ENCODE data around the gene OR4C13.
"Not testable (repeated sequence)": the region's sequence is repeated elsewhere in the genome, so short reads cannot be mapped to it uniquely, and the experiment has no call there.

OR4C13 gene

DNA sequence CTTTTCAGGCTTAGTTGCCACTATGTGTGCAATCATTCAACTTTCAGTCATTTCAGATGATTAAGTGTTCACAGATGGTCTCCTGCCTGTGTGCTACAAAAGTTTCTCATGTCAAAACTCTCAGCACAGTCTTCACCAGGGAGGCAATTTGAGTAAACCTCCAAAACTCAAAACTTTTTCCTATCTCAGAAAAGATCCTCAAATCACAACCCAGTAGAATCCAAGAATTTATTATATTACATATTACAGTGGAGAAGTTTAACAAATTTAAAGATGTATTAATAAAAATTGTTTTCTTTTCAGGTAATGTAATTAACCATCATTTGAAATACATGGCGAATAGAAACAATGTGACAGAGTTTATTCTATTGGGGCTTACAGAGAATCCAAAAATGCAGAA is at the start of gene OR4C13:
TSS of gene OR4C13 (plus strand) at position 301 of the 400 bp plus-strand sequence. CDS start at position 333, 32 bp downstream.
- H3K36me3 ChIP-seq (ENCODE audit: insufficient read depth, low read length), result no peaks in the 10 kb centered on the region
- H3K27ac ChIP-seq, result no peak within 1 kb of the TSS
- H3K4me3 ChIP-seq, result no peak within 1 kb of the TSS
- no peaks in the 10 kb centered on the region for H3K9me3 ChIP-seq (ENCODE audit: low read depth, low read length)
- TF ChIP-seq EZH2 (IDR thresholded peaks at IDR 0.05) (no peak), FOXP2 (optimal IDR thresholded peaks at IDR 0.05; ENCODE audit: control extremely low read depth, extremely low read length, insufficient read depth) (no peak), POLR2AphosphoS5 (IDR thresholded peaks at IDR 0.05; ENCODE audit: borderline replicate concordance, low read depth, low read length) (no peak)
- DNase-seq (ENCODE audit: low read depth, low spot score), result no peak
- no peak within 1 kb of the TSS for H3K9ac ChIP-seq (ENCODE audit: insufficient read length)

DNA sequence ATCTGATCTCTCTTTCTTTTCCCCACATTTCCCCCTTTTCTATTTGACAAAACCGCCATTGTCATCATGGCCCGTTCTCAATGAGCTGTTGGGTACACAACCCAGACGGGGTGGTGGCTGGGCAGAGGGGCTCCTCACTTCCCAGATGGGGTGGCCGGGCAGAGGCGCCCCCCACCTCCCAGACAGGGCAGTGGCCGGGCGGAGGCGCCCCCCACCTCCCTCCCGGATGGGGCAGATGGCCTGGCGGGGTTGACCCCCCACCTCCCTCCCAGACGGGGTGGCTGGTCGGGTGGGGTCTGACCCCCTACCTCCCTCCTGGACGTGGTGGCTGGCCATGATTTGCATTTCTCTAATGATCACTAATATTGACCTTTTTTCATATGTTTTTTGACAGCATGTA is 40.7 kb upstream of the OR4C13 start:
- not testable (repeated sequence) for H3K9me3 ChIP-seq (ENCODE audit: low read depth, low read length); DNase-seq (ENCODE audit: low read depth, low spot score); H3K36me3 ChIP-seq (ENCODE audit: insufficient read depth, low read length); H3K27ac ChIP-seq; H3K9ac ChIP-seq (ENCODE audit: insufficient read length); H3K4me3 ChIP-seq

DNA sequence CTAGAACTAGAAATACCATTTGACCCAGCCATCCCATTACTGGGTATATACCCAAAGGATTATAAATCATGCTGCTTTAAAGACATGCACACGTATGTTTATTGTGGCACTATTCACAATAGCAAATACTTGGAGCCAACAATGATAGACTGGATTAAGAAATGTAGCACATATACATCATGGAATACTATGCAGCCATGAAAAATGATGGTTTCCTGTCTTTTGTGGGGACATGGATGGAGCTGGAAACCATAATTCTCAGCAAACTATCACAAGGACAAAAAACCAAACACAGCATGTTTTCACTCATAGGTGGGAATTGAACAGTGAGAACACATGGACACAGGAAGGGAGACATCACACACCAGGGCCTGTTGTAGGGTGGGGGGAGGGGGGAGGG is 3.5 kb upstream of the OR4C13 start:
- not testable (repeated sequence) for H3K36me3 ChIP-seq (ENCODE audit: insufficient read depth, low read length); H3K9ac ChIP-seq (ENCODE audit: insufficient read length); H3K9me3 ChIP-seq (ENCODE audit: low read depth, low read length); H3K4me3 ChIP-seq; H3K27ac ChIP-seq; DNase-seq (ENCODE audit: low read depth, low spot score)

DNA sequence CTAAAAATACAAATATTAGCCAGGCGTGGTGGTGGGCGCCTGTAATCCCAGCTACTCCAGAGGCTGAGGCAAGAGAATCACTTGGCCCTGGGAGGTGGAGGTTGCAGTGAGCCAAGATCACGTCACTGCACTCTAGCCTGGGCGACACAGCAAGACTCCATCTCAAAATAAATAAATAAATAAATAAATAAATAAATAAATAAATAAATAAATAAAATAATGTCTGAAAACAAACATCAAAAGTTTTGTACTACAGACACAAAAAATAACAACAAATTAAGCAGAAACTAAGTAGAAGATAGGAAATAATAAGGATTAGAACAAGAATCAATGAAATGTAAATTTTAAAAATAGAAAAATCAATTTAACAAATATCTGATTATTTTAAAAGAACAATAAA is 21.2 kb downstream of the OR4C13 start:
- not testable (repeated sequence) for H3K36me3 ChIP-seq (ENCODE audit: insufficient read depth, low read length); H3K9ac ChIP-seq (ENCODE audit: insufficient read length); H3K9me3 ChIP-seq (ENCODE audit: low read depth, low read length); DNase-seq (ENCODE audit: low read depth, low spot score); H3K4me3 ChIP-seq; H3K27ac ChIP-seq

DNA sequence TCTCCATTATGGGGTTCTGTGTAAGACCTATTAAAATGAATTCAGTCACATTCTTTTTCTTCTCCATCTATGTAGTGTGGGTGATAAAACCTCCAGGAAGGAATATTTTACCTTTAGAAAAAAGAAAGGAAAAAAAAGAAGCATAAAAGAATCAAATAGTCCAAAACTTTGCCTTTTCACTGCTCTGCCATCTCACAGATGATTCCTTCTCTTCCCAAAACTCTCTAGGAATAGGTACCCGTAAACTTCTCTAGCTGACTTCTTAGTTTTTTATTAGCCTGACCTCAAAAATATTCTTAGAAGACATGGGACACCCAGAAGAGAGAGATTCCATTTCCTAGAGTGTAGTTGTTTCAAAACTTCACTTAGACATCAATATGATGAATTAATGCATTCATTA is 30.2 kb downstream of the OR4C13 start, which contains the start of gene OR4C12:
TSS of gene OR4C12 (minus strand) at position 101 of the 400 bp plus-strand sequence. CDS start at position 67, 34 bp downstream.
- not testable (repeated sequence) for H3K9me3 ChIP-seq (ENCODE audit: low read depth, low read length); H3K36me3 ChIP-seq (ENCODE audit: insufficient read depth, low read length); H3K9ac ChIP-seq (ENCODE audit: insufficient read length); H3K27ac ChIP-seq; H3K4me3 ChIP-seq; DNase-seq (ENCODE audit: low read depth, low spot score)

DNA sequence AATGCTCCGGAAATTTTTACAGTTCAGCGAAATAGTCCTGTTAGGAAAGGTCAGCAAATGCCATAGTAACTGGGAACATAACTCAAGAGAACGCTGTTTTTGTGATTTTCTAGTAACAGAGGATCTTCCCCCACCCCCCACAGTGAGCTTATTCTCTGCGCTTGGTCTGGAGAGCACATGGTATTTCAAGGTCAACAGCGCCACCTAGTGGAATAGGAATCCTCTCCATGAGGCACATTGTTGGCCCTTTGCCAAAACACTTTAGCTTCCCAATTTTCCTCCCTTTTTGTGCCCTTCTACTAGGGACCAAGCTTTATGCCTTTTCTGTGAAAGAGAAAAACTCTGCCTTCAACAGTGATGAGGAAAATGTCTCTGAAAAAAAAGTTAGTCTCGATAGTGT is 43.4 kb downstream of the OR4C13 start:
- Histone ChIP-seq H3K9me3 (ENCODE audit: low read depth, low read length) (no peaks in the 10 kb centered on the region), H3K27ac (no peak overlapping the region), H3K36me3 (ENCODE audit: insufficient read depth, low read length) (no peaks in the 10 kb centered on the region), H3K4me3 (peak overlapping the region; percentile 48; the same call in 1 of the 2 replicates), H3K9ac (ENCODE audit: insufficient read length) (no peak overlapping the region)
- peak; percentile 25; the same call in 1 of the 2 replicates for TF ChIP-seq POLR2AphosphoS5 (IDR thresholded peaks at IDR 0.05; ENCODE audit: borderline replicate concordance, low read depth, low read length)
- no peak for TF ChIP-seq FOXP2 (optimal IDR thresholded peaks at IDR 0.05; ENCODE audit: control extremely low read depth, extremely low read length, insufficient read depth)
- peak; percentile 82 for DNase-seq (ENCODE audit: low read depth, low spot score)
